Smooth muscle cell (in vitro differentiated cells): Measurements from ENCODE around the gene PRDM5. TPM values are rescaled to one million over a fixed set of nuclear protein-coding genes. Genes with fewer than 3 reads are reported as not detected.

Source experiments
- DNase-seq: peaks from one replicate; lab custom pipeline; 2025; ENCODE audit not compliant: unreplicated experiment; lab: John Stamatoyannopoulos, UW
- H2AFZ ChIP-seq: fragments of 200-600 bp; sonication (generic); 2 replicates; pipeline ENCODE4 v1.6.0; 2016; ENCODE audit warnings: antibody characterized with exemption, low read depth, mild to moderate bottlenecking
- H3F3A ChIP-seq: fragments of 200-600 bp; sonication (generic); 2 replicates; pipeline ENCODE4 v1.6.0; 2017; ENCODE audit warnings: antibody characterized with exemption, low read depth
- H3K27ac ChIP-seq: fragments of 200-600 bp; sonication (generic); 2 replicates; pipeline ENCODE4 v1.5.1; 2016; ENCODE audit warnings: low read depth, mild to moderate bottlenecking
- H3K27me3 ChIP-seq: fragments of 200-600 bp; sonication (generic); 2 replicates; pipeline ENCODE4 v1.6.1; 2016; ENCODE audit warnings: low read depth, mild to moderate bottlenecking
- H3K36me3 ChIP-seq: fragments of 200-600 bp; sonication (generic); 2 replicates; pipeline ENCODE4 v1.5.1; 2016; ENCODE audit warnings: low read depth
- H3K4me1 ChIP-seq: fragments of 200-600 bp; sonication (generic); 2 replicates; pipeline ENCODE4 v1.5.1; 2016; ENCODE audit warnings: low read depth
- H3K4me2 ChIP-seq: fragments of 200-600 bp; sonication (generic); 2 replicates; pipeline ENCODE4 v1.6.0; 2016; ENCODE audit warnings: mild to moderate bottlenecking
- H3K4me3 ChIP-seq: fragments of 200-600 bp; sonication (generic); 2 replicates; pipeline ENCODE4 v1.5.1; 2016; ENCODE audit warnings: mild to moderate bottlenecking
- H3K79me2 ChIP-seq: fragments of 200-600 bp; sonication (generic); 2 replicates; pipeline ENCODE4 v1.6.0; 2016; ENCODE audit warnings: low read depth, mild to moderate bottlenecking
- H3K9ac ChIP-seq: fragments of 200-600 bp; sonication (generic); 2 replicates; pipeline ENCODE4 v1.6.0; 2016; ENCODE audit warnings: low read depth
- H3K9me3 ChIP-seq: fragments of 200-600 bp; sonication (generic); replicated peaks from 2 replicates; pipeline ENCODE4 v1.5.1; 2016; ENCODE audit warnings: low read depth
- H4K20me1 ChIP-seq: fragments of 200-600 bp; sonication (generic); 2 replicates; pipeline ENCODE4 v1.6.0; 2016; ENCODE audit warnings: low read depth
- CTCF ChIP-seq: fragments of 200-600 bp; sonication (generic); IDR thresholded peaks from 2 replicates; pipeline ENCODE4 v1.5.1; 2017; ENCODE audit warnings: borderline replicate concordance, mild to moderate bottlenecking, antibody characterized with exemption; ENCODE audit not compliant: insufficient read depth, poor library complexity, severe bottlenecking
- WGBS: methylation state at CpG from one replicate; pipeline ENCODE4 v1.1.7; 2016; ENCODE audit warnings: low lambda C conversion rate; 5-methylcytosine and 5-hydroxymethylcytosine counted together
- polyA plus RNA-seq: library from polyadenylated mRNA; unstranded; fragments of >200 nt; fragmentation: Nextera tagmentation; extraction: Ambion mirVana; gene quantifications from 2 replicates; pipeline ENCODE4 v1.2.1, GENCODE V29; 2016
- total RNA-seq: library from RNA; depleted of rRNA; stranded (reverse); fragments of >200 nt; gene quantifications from 2 replicates; pipeline ENCODE4 v1.2.3, GENCODE V29; 2014

The PRDM5 gene
- total and polyA plus RNA-seq, 2 experiments from 2014 or later = 3.3 to 8.6 TPM

- no peaks in the 10 kb centered on the region for H4K20me1 ChIP-seq
- no peak overlapping the region for H3K4me2 ChIP-seq
- TF ChIP-seq CTCF = no peak
- H3K36me3 ChIP-seq = no peaks in the 10 kb centered on the region
- H3K9ac ChIP-seq = no peak overlapping the region
- 91% methylated on average over 2 of the region's 2 CpGs for whole genome bisulfite sequencing
- H2AFZ ChIP-seq = no peak overlapping the region
- H3K4me3 ChIP-seq = no peak overlapping the region
- no peak for DNase-seq
- H3K4me1 ChIP-seq = no peaks in the 10 kb centered on the region
- no peaks in the 10 kb centered on the region for H3F3A ChIP-seq
- H3K9me3 ChIP-seq = no peaks in the 10 kb centered on the region
- H3K27me3 ChIP-seq = no peaks in the 10 kb centered on the region
- no peak overlapping the region for H3K27ac ChIP-seq
- no peaks in the 10 kb centered on the region for H3K79me2 ChIP-seq
Observed at GRCh38 chr4:120847019-120847582, 75.4 kb downstream of the PRDM5 start.

GRCh38 chr4:120844528-120844921 is 78.0 kb downstream of the PRDM5 start:
- TF ChIP-seq CTCF = no peak

GRCh38 chr4:120843849-120844527 is 78.5 kb downstream of the PRDM5 start:
- Histone ChIP-seq H3K27ac (no peak overlapping the region), H3K4me2 (no peak overlapping the region), H3K27me3 (no peaks in the 10 kb centered on the region), H4K20me1 (no peaks in the 10 kb centered on the region), H3K9ac (no peak overlapping the region), H3K4me3 (no peak overlapping the region), H2AFZ (no peak overlapping the region), H3K9me3 (no peaks in the 10 kb centered on the region), H3K79me2 (no peaks in the 10 kb centered on the region), H3K36me3 (no peaks in the 10 kb centered on the region), H3F3A (no peaks in the 10 kb centered on the region), H3K4me1 (peaks cover 2% of the 10 kb centered on the region)
- no peak for TF ChIP-seq CTCF
- 91% methylated on average over 7 of the region's 7 CpGs for WGBS
- no peak for DNase-seq

More at GRCh38 chr4:120844528-120844921, 78.0 kb downstream of the PRDM5 start:
- Histone ChIP-seq H3K4me1 (peaks cover 2% of the 10 kb centered on the region), H3K27me3 (no peaks in the 10 kb centered on the region), H3K36me3 (no peaks in the 10 kb centered on the region), H3F3A (no peaks in the 10 kb centered on the region), H3K79me2 (no peaks in the 10 kb centered on the region), H3K9ac (no peak overlapping the region), H2AFZ (no peak overlapping the region), H3K4me2 (no peak overlapping the region), H4K20me1 (no peaks in the 10 kb centered on the region), H3K27ac (no peak overlapping the region), H3K4me3 (no peak overlapping the region), H3K9me3 (no peaks in the 10 kb centered on the region)
- 70% methylated on average over 2 of the region's 2 CpGs for WGBS
- DNase-seq = no peak

- Histone ChIP-seq H2AFZ (no peak overlapping the region), H3K4me2 (peak overlapping the region; percentile 65), H3K79me2 (no peaks in the 10 kb centered on the region), H3K4me3 (no peak overlapping the region), H3K27ac (peak overlapping the region; percentile 50), H3K4me1 (peaks cover 2% of the 10 kb centered on the region), H3K9me3 (no peaks in the 10 kb centered on the region), H3K9ac (no peak overlapping the region), H4K20me1 (no peaks in the 10 kb centered on the region), H3K36me3 (no peaks in the 10 kb centered on the region), H3F3A (no peaks in the 10 kb centered on the region), H3K27me3 (no peaks in the 10 kb centered on the region)
- no peak for TF ChIP-seq CTCF
- no peak for DNase-seq
- WGBS = 8% methylated on average over 3 of the region's 3 CpGs
Observed at GRCh38 chr4:120842031-120842430, 80.5 kb downstream of the PRDM5 start.
